Forelimb muscle (tissue), 1 donor: ENCODE data around the gene CA11. TPM values are rescaled to one million over a fixed set of nuclear protein-coding genes. Genes with fewer than 3 reads are reported as not detected.

Experiments used
- DNase-seq: peaks from one replicate; pipeline ENCODE4 v3.0.0-alpha.2; 2013; ENCODE audit warnings: low read depth
- polyA plus RNA-seq: library from polyadenylated mRNA; unstranded; fragments of 120-200 nt; gene quantifications from one replicate; pipeline ENCODE4 v1.2.1, GENCODE V29; 2013; ENCODE audit not compliant: insufficient read length

The CA11 gene
- polyA plus RNA-seq, 1 donor: 7.6 TPM

- no peak for DNase-seq
Measured at GRCh38 chr19:48629297-48629598, 16.7 kb downstream of the CA11 start.

GRCh38 chr19:48628486-48629296 is 17.3 kb downstream of the CA11 start:
- no peak for DNase-seq

GRCh38 chr19:48627865-48628314 is 18.1 kb downstream of the CA11 start:
- no peak for DNase-seq

- no peak for DNase-seq
Measured at GRCh38 chr19:48627201-48627864, 18.7 kb downstream of the CA11 start.

GRCh38 chr19:48625891-48626327 is 20.1 kb downstream of the CA11 start:
- DNase-seq: no peak

GRCh38 chr19:48624791-48625723 is 20.9 kb downstream of the CA11 start:
- DNase-seq: no peak

GRCh38 chr19:48624067-48624594 is 21.9 kb downstream of the CA11 start:
- peak; percentile 87 for DNase-seq

- no peak for DNase-seq
Measured at GRCh38 chr19:48623556-48624066, 22.4 kb downstream of the CA11 start.

- no peak for DNase-seq
Measured at GRCh38 chr19:48619692-48620585, 26.0 kb downstream of the CA11 start.

- DNase-seq: peak; percentile 98
Measured at GRCh38 chr19:48618916-48619691, 26.9 kb downstream of the CA11 start, which contains the start of the genes RPL18 and SPHK2. Gene RPL18, minus strand, starts transcription at chr19:48619178. Its CDS starts 35 bp downstream, at chr19:48619143. Gene SPHK2, plus strand, starts transcription at chr19:48619506. Its CDS starts 1,009 bp downstream, at chr19:48620515.

- DNase-seq: no peak
Measured at GRCh38 chr19:48618278-48618915, 27.6 kb downstream of the CA11 start.

GRCh38 chr19:48617146-48617937 is 28.6 kb downstream of the CA11 start:
- DNase-seq: no peak

- DNase-seq: no peak
Measured at GRCh38 chr19:48616491-48617056, 29.4 kb downstream of the CA11 start.

- DNase-seq: no peak
Measured at GRCh38 chr19:48616041-48616436, 29.9 kb downstream of the CA11 start.

GRCh38 chr19:48615231-48616040 is 30.6 kb downstream of the CA11 start:
- no peak for DNase-seq

GRCh38 chr19:48614436-48615230 is 31.4 kb downstream of the CA11 start, which contains the start of gene FAM83E:
Gene FAM83E, minus strand, starts transcription at chr19:48615076. Its CDS starts 1,704 bp downstream, at chr19:48613372.
- DNase-seq: no peak
